ENCODE measurements around the gene ZSWIM3.

DNA sequence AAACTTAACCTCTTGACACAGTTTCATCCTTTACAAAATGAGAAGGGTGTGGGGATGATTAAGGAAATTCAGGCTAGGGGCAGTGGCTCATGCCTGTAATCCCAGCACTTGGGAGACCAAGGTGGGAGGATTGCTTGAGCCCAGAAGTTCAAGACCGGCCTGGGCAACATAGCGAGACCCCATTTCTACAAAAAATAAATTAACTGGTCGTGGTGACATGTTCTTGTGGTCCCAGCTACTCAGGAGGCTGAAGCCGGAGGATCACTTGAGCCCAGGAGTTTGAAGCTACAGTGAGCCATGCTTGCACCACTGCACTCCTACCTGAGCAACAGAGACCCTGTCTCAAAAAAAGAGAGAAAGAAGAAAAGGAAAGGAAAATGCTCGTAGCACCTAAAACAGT lies 9.0 kb downstream of the ZSWIM3 start:
- TF ChIP-seq CTCF (IDR thresholded peaks at IDR 0.05) (no peak), POLR2AphosphoS5 (IDR thresholded peaks at IDR 0.05) (no peak)

Data from esophagus muscularis mucosa (tissue), 3 donors.